BJ (cell line): ENCODE measurements around the gene CHPF2. TPM values are rescaled to one million over a fixed set of nuclear protein-coding genes. Genes with fewer than 3 reads are reported as not detected.

ENCODE experiments used
- CTCF ChIA-PET: fragments of 350-600 bp; formaldehyde crosslinking; extraction: SDS; loops from one replicate; lab custom pipeline; 2021; ENCODE audit warnings: antibody characterized with exemption, inconsistent platforms; lab: Yijun Ruan, JAX
- POLR2A ChIA-PET: fragments of 300-600 bp; sonication (Branson Sonifier 250); formaldehyde crosslinking; extraction: SDS; loops from one replicate; lab custom pipeline; 2021; ENCODE audit warnings: antibody characterized with exemption; lab: Charles Lee
- DNase-seq: peaks from one replicate; pipeline ENCODE4 v3.0.0-alpha.2; 2011; ENCODE audit warnings: low read depth
- H3K27me3 ChIP-seq: 2 replicates; pipeline ENCODE4 v1.6.0; 2011; ENCODE audit warnings: low read length; ENCODE audit not compliant: control insufficient read depth, insufficient read depth
- H3K36me3 ChIP-seq: 2 replicates; pipeline ENCODE4 v1.5.1; 2011; ENCODE audit warnings: low read length; ENCODE audit not compliant: control insufficient read depth, insufficient read depth
- H3K4me3 ChIP-seq: 2 replicates; pipeline ENCODE4 v1.5.1; 2011; ENCODE audit warnings: low read depth, mild to moderate bottlenecking, control low read depth, low read length
- polyA plus RNA-seq: library from polyadenylated mRNA; depleted of rRNA; stranded (reverse); fragments of >200 nt; gene quantifications from 2 replicates; pipeline ENCODE4 v1.2.3, GENCODE V29; 2011
- TF ChIP-seq, protein P1 (sequence below): IDR thresholded peaks from 2 replicates; pipeline ENCODE4 v1.5.1; 2011; ENCODE audit warnings: low read depth, mild to moderate bottlenecking, control low read depth, inconsistent platforms, low read length, moderate library complexity; ENCODE audit not compliant: insufficient read depth

CHPF2 gene
- polyA plus RNA-seq, 1 experiment: 42.6 TPM

GRCh38 chr7:151274936-151275812 is 42.9 kb downstream of the CHPF2 start:
- DNase-seq: no peak
- ChIA-PET CTCF (interaction anchor here (1.0 kb wide), 1 partner anchor 12 kb away, joined by 3 read pairs; no protein-coding TSS in a partner anchor), POLR2A (no interaction called here)
- TF ChIP-seq, protein P1, sequence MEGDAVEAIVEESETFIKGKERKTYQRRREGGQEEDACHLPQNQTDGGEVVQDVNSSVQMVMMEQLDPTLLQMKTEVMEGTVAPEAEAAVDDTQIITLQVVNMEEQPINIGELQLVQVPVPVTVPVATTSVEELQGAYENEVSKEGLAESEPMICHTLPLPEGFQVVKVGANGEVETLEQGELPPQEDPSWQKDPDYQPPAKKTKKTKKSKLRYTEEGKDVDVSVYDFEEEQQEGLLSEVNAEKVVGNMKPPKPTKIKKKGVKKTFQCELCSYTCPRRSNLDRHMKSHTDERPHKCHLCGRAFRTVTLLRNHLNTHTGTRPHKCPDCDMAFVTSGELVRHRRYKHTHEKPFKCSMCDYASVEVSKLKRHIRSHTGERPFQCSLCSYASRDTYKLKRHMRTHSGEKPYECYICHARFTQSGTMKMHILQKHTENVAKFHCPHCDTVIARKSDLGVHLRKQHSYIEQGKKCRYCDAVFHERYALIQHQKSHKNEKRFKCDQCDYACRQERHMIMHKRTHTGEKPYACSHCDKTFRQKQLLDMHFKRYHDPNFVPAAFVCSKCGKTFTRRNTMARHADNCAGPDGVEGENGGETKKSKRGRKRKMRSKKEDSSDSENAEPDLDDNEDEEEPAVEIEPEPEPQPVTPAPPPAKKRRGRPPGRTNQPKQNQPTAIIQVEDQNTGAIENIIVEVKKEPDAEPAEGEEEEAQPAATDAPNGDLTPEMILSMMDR: no peak
- H3K36me3 ChIP-seq: no peaks in the 10 kb centered on the region
- peaks cover 3% of the 10 kb centered on the region for H3K27me3 ChIP-seq
- H3K4me3 ChIP-seq: no peak overlapping the region

DNA sequence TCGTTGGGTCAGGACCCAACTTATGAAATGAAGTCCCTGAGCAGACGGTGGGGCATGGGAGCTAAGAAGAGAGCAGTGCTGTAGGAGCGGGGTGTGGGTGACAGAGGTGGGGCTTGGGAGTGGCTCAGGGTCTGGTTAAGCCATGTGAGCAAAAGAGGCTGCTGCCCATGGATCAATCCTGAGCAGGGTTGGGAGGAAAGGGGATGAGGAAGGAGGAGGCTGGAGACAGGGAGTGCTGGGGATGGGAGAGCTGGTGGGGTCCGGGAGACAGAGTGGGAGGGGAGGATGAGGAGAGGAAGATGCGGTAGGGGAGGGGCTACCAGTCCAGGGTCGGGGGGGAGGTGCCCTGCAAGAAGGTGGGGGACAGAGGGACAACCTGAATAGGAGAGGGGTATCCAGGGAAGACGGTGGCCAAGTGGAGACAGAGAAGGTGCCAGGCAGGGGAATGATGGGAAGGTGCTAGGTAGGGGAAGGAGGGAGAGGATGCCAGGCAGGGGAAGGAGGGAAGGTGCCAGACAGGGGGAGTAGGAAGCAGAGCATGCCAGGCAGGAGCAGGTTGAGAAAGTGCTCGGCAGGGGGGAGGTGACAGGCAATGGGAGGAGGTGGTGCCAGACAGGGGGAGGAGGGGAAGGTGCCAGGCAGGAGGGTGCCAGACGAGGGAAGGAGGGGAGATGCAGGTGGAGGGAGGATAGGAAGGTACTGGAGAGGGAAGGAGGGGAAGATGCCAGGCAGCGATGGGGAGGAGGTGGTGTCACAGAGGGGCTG is 43.7 kb downstream of the CHPF2 start:
- ChIA-PET CTCF (interaction anchor here (1.0 kb wide), 1 partner anchor 13 kb away, joined by 3 read pairs; no protein-coding TSS in a partner anchor), POLR2A (no interaction called here)
- DNase-seq: no peak
- Histone ChIP-seq H3K27me3 (peaks cover 4% of the 10 kb centered on the region), H3K36me3 (no peaks in the 10 kb centered on the region), H3K4me3 (peak overlapping the region; percentile 58)
- TF ChIP-seq, protein P1: no peak

GRCh38 chr7:151276666-151277590 is 44.6 kb downstream of the CHPF2 start:
- TF ChIP-seq, protein P1: no peak
- CTCF ChIA-PET: interaction anchor here (0.8 kb wide), 1 partner anchor 171 kb away, joined by 3 read pairs; no protein-coding TSS in a partner anchor

GRCh38 chr7:151277631-151278030 is 45.3 kb downstream of the CHPF2 start:
- Histone ChIP-seq H3K27me3 (peaks cover 7% of the 10 kb centered on the region), H3K36me3 (no peaks in the 10 kb centered on the region), H3K4me3 (no peak overlapping the region)
- ChIA-PET POLR2A (no interaction called here), CTCF (interaction anchor here (0.8 kb wide), 1 partner anchor 171 kb away, joined by 3 read pairs; no protein-coding TSS in a partner anchor)
- TF ChIP-seq, protein P1: no peak
- DNase-seq: no peak

More at GRCh38 chr7:151276666-151277590, 44.6 kb downstream of the CHPF2 start:
- peak overlapping the region; percentile 58 for H3K4me3 ChIP-seq
- peaks cover 6% of the 10 kb centered on the region for H3K27me3 ChIP-seq
- H3K36me3 ChIP-seq: no peaks in the 10 kb centered on the region
- no peak for DNase-seq
- POLR2A ChIA-PET: no interaction called here
